ENCODE data around the gene SV2C.

Gene SV2C

DNA sequence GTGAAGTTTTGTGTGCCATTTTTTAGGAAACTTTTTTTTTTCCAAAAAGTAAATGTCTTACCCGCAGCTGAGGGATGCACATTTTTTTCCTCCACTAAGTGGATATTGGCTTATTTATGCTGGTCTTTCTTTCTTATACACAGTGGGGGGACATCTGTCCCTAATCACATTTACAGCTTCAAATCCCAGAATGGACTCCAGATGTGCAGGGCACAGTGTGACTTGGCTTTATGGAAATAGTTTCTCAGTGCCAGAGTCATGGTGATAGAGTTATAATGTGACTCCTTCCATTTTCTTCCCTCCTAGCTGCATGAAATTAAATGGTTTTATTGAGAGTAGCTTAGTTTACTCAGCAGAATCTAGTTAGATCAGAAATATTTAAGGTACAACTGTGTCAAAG lies 66.5 kb downstream of the SV2C start:
- Histone ChIP-seq H3K79me2 (no peaks in the 10 kb centered on the region), H3K9me3 (ENCODE audit: control insufficient read depth, low read length) (no peaks in the 10 kb centered on the region), H2AFZ (no peak overlapping the region), H3K27ac (no peak overlapping the region), H3K36me3 (ENCODE audit: control insufficient read depth, insufficient read depth, low read length) (no peaks in the 10 kb centered on the region), H3K4me3 (ENCODE audit: low read depth, low read length) (no peak overlapping the region), H3K27me3 (ENCODE audit: control insufficient read depth, insufficient read depth, low read length) (no peaks in the 10 kb centered on the region), H3K4me2 (ENCODE audit: low read length) (no peak overlapping the region), H3K9ac (no peak overlapping the region), H3K4me1 (no peaks in the 10 kb centered on the region)
- TF ChIP-seq, protein P1, sequence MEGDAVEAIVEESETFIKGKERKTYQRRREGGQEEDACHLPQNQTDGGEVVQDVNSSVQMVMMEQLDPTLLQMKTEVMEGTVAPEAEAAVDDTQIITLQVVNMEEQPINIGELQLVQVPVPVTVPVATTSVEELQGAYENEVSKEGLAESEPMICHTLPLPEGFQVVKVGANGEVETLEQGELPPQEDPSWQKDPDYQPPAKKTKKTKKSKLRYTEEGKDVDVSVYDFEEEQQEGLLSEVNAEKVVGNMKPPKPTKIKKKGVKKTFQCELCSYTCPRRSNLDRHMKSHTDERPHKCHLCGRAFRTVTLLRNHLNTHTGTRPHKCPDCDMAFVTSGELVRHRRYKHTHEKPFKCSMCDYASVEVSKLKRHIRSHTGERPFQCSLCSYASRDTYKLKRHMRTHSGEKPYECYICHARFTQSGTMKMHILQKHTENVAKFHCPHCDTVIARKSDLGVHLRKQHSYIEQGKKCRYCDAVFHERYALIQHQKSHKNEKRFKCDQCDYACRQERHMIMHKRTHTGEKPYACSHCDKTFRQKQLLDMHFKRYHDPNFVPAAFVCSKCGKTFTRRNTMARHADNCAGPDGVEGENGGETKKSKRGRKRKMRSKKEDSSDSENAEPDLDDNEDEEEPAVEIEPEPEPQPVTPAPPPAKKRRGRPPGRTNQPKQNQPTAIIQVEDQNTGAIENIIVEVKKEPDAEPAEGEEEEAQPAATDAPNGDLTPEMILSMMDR (IDR thresholded peaks at IDR 0.05): no peak

DNA sequence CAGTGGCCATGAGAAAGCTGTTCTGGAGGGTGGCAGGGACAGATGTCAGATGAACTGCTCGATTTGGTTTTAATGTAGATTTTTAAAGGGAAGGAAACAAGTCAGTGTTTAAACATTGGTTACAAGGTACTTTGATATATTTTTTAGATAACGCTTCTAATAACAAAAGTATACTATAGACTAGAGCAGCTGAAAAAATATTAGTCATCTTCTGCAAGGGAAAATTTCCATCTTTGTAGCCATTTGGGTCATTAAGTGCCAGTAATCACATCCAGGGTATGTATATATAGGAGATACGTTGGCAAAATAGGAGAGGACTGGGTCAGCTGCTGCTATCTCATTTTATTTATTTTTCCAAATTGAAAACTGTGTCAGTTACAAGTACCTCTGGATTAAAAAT lies 69.0 kb downstream of the SV2C start:
- no peaks in the 10 kb centered on the region for H3K79me2 ChIP-seq
- TF ChIP-seq, protein P1 (IDR thresholded peaks at IDR 0.05): no peak
- H3K4me2 ChIP-seq (ENCODE audit: low read length): no peak overlapping the region
- H3K4me3 ChIP-seq (ENCODE audit: low read depth, low read length): no peak overlapping the region
- H3K9ac ChIP-seq: no peak overlapping the region
- H3K27ac ChIP-seq: no peak overlapping the region
- H3K4me1 ChIP-seq: no peaks in the 10 kb centered on the region
- H3K27me3 ChIP-seq (ENCODE audit: control insufficient read depth, insufficient read depth, low read length): no peaks in the 10 kb centered on the region
- no peak overlapping the region for H2AFZ ChIP-seq
- H3K36me3 ChIP-seq (ENCODE audit: control insufficient read depth, insufficient read depth, low read length): no peaks in the 10 kb centered on the region
- no peaks in the 10 kb centered on the region for H3K9me3 ChIP-seq (ENCODE audit: control insufficient read depth, low read length)

DNA sequence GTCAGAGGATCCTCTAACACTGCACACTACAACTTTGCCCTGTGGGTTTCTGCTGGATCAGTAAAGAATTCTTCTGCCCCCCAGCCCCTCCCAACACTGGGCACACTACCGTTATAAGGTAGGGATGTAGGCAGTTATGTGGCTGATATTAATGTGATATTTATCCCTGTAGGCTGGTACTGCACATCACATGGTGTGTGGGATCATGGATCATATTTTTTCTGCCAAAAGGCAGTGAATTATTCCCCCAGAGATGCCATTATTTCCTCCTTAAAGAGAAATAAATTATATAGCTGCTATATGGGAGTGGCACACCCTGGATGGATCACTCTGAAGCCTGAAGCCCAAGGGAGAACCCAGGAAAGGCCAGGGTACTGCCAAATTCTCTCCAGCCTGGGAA lies 69.5 kb downstream of the SV2C start:
- H3K27ac ChIP-seq: no peak overlapping the region
- H3K9ac ChIP-seq: no peak overlapping the region
- H3K9me3 ChIP-seq (ENCODE audit: control insufficient read depth, low read length): no peaks in the 10 kb centered on the region
- H3K4me1 ChIP-seq: no peaks in the 10 kb centered on the region
- no peaks in the 10 kb centered on the region for H3K36me3 ChIP-seq (ENCODE audit: control insufficient read depth, insufficient read depth, low read length)
- H3K79me2 ChIP-seq: no peaks in the 10 kb centered on the region
- H3K4me3 ChIP-seq (ENCODE audit: low read depth, low read length): no peak overlapping the region
- TF ChIP-seq, protein P1 (IDR thresholded peaks at IDR 0.05): no peak
- H2AFZ ChIP-seq: no peak overlapping the region
- H3K27me3 ChIP-seq (ENCODE audit: control insufficient read depth, insufficient read depth, low read length): no peaks in the 10 kb centered on the region
- H3K4me2 ChIP-seq (ENCODE audit: low read length): no peak overlapping the region

DNA sequence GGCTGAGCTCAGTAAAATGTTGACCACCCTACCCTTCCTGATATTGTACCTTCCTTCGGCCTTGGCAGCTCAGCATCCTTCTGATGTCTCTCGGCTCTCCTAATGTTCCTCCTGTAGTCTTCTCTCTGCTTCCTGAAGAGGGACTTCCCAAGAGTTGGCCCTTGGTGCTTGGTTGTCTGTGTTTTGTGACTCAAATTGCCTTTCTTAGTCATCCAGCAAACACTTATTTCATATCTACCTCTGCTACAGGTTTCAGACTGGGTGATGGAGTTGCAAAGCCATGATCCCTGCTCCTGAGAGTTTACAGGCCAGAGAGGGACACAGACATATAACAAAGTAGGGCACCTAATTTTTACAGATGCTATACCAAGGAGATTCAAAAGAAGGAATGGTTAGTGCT lies 70.1 kb downstream of the SV2C start:
- Histone ChIP-seq H3K9me3 (ENCODE audit: control insufficient read depth, low read length) (no peaks in the 10 kb centered on the region), H3K4me3 (ENCODE audit: low read depth, low read length) (no peak overlapping the region), H3K79me2 (no peaks in the 10 kb centered on the region), H3K27ac (no peak overlapping the region), H3K9ac (no peak overlapping the region), H2AFZ (no peak overlapping the region), H3K4me2 (ENCODE audit: low read length) (no peak overlapping the region), H3K27me3 (ENCODE audit: control insufficient read depth, insufficient read depth, low read length) (no peaks in the 10 kb centered on the region), H3K36me3 (ENCODE audit: control insufficient read depth, insufficient read depth, low read length) (no peaks in the 10 kb centered on the region), H3K4me1 (no peaks in the 10 kb centered on the region)
- TF ChIP-seq, protein P1 (IDR thresholded peaks at IDR 0.05): no peak

DNA sequence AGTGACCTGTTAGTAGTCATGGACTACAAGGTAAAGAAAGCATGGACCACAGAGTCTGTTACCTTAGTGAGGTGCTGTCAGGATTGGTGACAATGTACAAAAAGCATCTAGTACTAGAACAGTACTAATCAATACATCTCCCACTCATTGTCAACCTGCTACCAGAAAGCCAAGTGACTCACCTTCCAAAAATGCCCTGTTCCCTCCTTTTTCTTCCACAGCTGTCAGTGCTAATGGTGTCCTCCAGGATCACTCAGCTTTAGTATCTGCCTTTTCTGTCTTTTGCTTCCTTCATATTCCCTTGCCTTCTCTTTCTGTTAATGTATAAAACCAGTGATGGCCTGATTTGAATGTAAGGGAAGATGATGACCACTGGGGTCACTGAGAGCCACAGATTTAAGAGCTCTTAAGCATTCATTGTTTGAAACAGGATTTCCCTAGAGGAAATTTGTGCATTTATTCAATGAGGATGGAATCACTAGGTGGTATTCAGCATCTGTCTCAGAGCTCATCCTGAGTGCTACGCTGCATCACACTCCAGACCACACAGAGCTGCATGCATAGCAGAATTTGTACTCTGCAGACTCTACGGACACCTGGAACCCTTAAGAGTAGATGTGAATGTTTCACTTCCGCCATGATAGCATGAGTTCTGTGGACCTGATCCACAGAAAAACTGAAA lies 71.0 kb downstream of the SV2C start:
- Histone ChIP-seq H3K79me2 (no peaks in the 10 kb centered on the region), H3K4me2 (ENCODE audit: low read length) (no peak overlapping the region), H2AFZ (no peak overlapping the region), H3K9ac (no peak overlapping the region), H3K9me3 (ENCODE audit: control insufficient read depth, low read length) (no peaks in the 10 kb centered on the region), H3K4me3 (ENCODE audit: low read depth, low read length) (no peak overlapping the region), H3K4me1 (no peaks in the 10 kb centered on the region), H3K27ac (no peak overlapping the region), H3K27me3 (ENCODE audit: control insufficient read depth, insufficient read depth, low read length) (no peaks in the 10 kb centered on the region), H3K36me3 (ENCODE audit: control insufficient read depth, insufficient read depth, low read length) (no peaks in the 10 kb centered on the region)
- TF ChIP-seq, protein P1 (IDR thresholded peaks at IDR 0.05): no peak
